HL-60/S4 treated with retinoic acid at 250 ng/mL for 4 days and 3 days (cell line): ENCODE results near the gene ADARB1.
"Not testable (repeated sequence)": the region's sequence is repeated elsewhere in the genome, so short reads cannot be mapped to it uniquely, and the experiment has no call there.

Experiments
- in situ Hi-C: fragments of 300-500 bp; cut with MboI; formaldehyde crosslinking; loops from 2 replicates; pipeline ENCODE4 v1.7.0; 2022; ENCODE audit warnings: low sequenced_read_pairs

The ADARB1 gene

GRCh38 chr21:45131537-45131999 is 57.2 kb downstream of the ADARB1 start:
- in situ Hi-C loops = no loop called here

DNA sequence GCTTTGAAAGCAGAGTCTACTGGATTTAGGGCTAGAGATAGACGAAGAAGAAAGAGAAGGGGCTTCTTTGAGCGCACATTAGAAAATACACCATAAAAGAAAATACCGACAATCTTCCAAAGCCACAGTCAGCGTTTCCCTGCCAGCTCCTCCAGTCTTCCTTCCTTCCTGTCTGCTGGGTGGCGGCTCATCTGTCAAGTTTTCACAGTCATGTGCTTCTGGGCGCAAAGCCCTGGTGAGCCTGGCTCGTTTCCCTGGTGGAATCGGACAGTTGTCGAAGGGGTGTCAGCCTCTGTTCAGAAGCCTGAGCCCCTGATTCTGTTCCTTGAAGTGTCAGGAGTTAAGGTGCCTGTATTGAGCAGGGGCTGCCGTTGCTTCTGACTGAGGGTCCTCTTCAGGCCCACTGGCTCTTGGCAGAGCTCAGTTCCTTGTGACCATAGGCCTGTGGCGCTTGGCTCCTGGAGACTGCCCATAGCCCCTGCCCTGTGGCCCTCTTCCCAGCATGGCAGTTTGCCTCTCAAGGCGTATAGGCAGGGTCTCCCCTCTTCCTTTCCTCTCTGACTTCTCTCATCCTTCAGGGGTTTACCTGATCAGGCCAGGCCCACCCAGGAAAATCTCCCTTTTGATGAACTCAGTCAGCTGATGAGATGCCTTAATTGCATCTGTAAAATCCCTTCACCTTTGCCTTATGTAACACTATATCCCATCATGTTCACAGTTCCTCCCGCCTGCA is 58.6 kb downstream of the ADARB1 start:
- in situ Hi-C loops = no loop called here

GRCh38 chr21:45133574-45134278 is 59.3 kb downstream of the ADARB1 start:
- in situ Hi-C loops = not testable (repeated sequence)

DNA sequence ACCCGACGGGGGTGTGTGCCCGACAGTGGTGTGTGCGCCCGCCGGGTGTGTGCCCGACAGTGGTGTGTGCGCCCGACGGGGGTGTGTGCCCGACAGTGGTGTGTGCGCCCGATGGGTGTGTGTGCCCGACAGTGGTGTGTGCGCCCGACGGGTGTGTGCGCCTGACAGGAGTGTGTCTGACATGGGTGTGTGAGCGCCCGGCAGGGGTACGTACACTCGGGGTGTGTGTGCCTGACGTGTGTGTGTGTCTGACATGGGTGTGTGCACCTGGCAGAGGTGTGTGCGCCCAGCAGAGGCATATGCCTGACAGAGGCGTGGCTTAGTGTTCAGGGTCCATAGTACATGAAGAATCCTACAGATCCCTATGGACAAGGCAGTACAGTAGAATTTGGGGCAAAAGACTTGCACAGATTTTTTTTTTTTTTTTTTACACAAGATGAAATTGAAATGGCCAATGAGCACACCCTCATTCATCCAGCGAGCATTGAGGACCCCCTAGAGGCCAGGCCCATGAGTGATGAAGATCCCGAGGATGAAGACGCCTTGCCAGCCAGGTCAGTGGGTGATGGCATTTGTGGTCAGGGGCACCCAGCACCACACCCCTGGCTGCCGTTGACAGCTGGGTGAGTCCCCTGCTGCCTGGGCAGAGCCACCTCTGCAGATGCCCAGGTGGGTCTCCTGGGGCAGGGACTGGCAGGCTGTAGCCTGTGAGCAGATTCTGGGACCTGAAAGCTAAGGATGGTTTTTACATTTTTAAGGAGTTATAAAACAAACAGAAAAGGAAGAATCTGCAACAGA is 60.1 kb downstream of the ADARB1 start:
- in situ Hi-C loops = loop anchor here (5.0 kb wide), 1 partner anchor 182 kb away; no protein-coding TSS in a partner anchor

DNA sequence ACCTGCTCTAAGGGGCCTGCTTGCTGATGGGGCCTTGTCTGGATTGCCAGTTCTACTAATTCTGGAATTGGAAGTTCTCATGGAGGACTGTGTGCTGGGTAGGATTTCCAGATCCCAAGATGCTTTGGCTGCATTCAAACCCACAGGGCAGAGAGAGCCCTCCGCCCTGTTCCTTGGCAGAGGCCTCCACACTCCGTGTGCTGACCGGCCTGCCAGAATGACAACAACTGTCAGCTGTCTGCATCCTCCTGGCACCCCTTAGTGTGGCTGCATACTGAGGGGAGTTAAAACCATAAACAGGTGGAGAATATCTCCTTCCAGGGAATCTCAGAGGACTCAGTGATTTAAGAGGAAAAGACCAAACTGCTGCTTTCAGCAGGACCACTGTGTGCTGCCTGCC is 60.7 kb downstream of the ADARB1 start:
- in situ Hi-C loops = loop anchor here (5.0 kb wide), 1 partner anchor 183 kb away; no protein-coding TSS in a partner anchor

- in situ Hi-C loops = loop anchor here (5.0 kb wide), 1 partner anchor 184 kb away; no protein-coding TSS in a partner anchor
Measured at GRCh38 chr21:45135868-45136267, 61.5 kb downstream of the ADARB1 start.

DNA sequence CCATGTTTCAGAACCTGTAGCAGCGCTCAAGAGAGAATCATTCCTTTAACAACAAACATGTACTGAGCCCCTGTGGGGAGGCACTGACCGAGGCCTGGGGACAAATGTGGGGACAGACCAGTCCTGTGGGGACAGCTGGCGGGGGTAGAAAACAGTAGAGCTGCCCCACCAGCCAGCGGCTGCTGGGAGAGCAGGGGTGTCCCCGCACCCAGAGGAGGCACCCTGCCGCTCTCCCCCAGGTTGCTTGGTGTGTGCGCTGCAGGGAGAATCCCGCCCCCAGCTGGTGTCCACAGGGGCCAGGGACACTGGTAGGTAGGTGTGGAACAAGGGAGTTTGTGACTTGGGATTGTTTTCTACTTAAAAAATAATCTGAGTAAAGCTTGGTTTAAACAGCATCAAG is 62.1 kb downstream of the ADARB1 start:
- in situ Hi-C loops = loop anchor here (5.0 kb wide), 1 partner anchor 184 kb away; no protein-coding TSS in a partner anchor

DNA sequence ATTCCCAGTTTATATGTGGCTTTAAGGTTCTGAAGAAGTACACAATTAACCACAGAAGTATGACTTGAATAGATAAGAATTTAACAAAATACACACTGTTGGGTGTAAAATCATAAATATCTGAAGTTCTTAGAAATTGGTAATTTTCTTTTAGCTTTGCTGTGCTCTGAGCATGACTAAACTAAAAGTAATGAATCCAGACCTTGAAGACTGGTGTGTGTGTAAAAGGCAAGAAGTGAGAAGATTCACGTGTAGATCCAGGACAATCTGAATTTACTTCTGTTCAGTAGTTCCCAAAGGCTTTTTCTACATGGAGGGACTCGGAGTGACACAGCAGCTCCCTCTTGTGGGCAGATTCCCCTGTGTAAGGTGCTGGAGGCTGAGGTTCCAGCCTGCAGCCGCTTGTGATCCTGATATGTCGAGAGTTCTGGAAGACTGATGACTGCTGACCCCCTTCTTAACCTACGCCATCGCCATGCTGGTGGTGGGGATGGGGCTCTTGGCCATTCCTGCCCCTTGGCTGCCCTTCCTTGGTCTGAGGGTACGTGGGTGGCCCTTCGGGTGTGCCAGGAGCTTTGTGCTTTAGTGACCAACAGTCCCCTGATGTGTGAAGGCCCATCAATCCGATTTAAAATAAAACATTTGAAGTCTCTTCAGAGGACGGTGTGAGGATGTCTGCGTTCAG is 62.7 kb downstream of the ADARB1 start:
- in situ Hi-C loops = loop anchor here (5.0 kb wide), 1 partner anchor 185 kb away; no protein-coding TSS in a partner anchor

- in situ Hi-C loops = loop anchor here (5.0 kb wide), 1 partner anchor 185 kb away; no protein-coding TSS in a partner anchor
Measured at GRCh38 chr21:45137612-45137937, 63.2 kb downstream of the ADARB1 start.

DNA sequence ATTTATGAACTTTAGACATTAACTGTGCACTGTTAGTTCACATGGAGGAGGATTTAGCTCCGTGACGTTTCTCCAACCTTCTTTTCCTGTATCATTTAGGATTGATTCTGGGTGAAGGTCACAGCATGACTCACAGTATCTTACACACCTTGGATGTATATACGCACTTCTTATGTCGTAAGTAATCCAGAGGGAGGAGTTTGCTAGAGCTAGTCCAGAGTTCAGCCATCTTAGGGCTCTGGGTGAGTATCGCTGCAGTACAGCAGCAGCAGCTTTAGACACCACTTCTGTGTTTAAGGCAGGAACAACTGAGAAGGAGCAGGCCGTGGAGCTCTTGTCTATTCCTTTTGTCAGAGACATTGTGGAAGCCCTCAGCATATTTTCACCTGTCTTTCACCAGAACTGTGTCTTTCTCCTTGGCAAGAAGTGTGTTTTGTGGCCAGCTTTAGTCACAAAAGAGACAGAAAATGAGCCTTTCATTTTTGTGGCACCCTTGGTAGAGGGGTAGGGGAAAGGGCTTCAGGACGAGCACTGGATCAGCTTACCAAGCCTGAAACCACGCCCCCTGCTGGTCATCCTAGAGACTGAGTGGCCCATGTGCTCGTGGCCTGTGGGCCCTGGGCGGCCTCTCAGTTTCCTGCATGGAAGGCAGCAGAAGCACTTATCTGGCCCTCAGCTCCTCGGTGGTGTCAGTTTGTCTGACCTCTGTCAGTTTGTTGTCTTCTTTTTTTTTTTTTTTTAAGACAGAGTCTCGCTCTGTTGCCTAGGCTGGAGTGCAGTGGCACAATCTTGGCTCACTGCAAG is 64.0 kb downstream of the ADARB1 start:
- in situ Hi-C loops = loop anchor here (5.0 kb wide), 1 partner anchor 186 kb away; no protein-coding TSS in a partner anchor

DNA sequence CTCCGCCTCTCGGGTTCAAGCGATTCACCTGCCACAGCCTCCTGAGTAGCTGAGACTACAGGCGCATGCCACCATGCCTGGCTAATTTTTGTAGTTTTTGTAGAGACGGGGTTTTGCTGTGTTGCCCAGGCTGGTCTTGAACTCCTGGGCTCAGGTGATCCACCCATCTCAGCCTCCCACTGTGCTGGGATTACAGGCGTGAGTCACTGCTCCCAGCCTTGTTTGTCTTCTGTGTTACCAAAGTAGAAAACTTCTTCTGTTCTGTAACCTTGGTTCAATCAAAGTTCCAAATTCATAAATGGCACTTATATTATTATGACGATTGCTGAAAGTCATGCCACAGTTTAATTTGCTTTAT is 64.6 kb downstream of the ADARB1 start:
- in situ Hi-C loops = loop anchor here (5.0 kb wide), 1 partner anchor 187 kb away; no protein-coding TSS in a partner anchor

DNA sequence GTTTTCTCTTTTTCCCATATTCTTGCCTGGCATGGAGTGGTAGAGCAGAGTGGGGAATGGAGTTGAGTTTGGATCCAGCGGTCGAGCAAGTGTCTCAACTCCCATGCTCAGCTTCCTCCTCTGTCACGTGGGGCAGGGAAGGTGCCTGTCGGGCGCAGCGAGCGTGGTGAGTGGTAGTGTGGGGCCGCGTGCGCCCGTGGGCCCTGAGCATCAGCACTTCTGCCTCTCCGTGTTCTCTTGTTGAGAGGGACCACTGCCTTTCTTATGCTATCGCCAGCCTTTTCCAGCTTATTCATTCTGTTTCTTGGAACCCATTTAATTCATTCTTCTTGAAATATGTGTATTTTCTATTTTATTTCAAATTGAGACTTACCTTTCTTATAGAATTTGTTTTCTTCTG is 65.1 kb downstream of the ADARB1 start:
- in situ Hi-C loops = loop anchor here (5.0 kb wide), 1 partner anchor 187 kb away; no protein-coding TSS in a partner anchor

- in situ Hi-C loops = loop anchor here (10.0 kb wide), 1 partner anchor 684 kb away; no protein-coding TSS in a partner anchor
Measured at GRCh38 chr21:45140346-45140940, 66.1 kb downstream of the ADARB1 start.

DNA sequence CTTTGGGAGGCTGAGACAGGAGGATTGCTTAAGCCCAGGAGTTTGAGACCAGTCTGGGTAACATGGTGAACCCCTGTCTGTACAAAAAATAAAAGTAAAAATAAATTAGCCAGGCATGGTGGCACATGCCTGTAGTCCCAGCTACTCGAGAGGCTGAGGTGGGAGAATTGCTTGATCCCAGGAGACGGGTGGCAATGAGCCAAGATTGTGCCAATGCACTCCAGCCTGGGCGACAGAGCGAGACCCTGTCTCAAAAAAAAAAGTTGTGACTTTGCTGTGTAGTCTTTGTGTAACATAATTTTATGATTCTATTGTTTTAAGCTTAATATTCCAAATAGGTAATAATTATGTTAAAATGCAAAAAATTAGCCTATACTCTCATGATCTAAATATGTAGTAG is 66.6 kb downstream of the ADARB1 start:
- in situ Hi-C loops = loop anchor here (10.0 kb wide), 1 partner anchor 684 kb away; no protein-coding TSS in a partner anchor

DNA sequence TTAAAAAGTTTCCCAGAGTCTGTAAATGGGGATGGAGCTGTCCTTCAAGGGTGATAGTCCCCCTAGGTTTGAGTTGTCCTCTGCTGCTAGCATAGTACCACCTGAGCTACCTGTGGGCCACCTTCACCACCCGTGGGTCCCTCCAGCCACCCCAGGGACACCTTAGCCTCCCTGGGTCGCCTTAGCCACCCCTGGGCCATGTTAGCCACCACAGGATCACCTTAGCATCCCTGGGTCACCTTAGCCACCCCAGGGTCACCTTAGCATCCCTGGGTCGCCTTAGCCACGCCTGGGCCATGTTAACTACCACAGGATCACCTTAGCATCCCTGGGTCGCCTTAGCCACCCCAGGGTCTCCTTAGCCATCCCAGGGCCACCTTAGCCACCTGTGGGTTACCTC is 67.1 kb downstream of the ADARB1 start:
- in situ Hi-C loops = loop anchor here (10.0 kb wide), 1 partner anchor 683 kb away; no protein-coding TSS in a partner anchor

DNA sequence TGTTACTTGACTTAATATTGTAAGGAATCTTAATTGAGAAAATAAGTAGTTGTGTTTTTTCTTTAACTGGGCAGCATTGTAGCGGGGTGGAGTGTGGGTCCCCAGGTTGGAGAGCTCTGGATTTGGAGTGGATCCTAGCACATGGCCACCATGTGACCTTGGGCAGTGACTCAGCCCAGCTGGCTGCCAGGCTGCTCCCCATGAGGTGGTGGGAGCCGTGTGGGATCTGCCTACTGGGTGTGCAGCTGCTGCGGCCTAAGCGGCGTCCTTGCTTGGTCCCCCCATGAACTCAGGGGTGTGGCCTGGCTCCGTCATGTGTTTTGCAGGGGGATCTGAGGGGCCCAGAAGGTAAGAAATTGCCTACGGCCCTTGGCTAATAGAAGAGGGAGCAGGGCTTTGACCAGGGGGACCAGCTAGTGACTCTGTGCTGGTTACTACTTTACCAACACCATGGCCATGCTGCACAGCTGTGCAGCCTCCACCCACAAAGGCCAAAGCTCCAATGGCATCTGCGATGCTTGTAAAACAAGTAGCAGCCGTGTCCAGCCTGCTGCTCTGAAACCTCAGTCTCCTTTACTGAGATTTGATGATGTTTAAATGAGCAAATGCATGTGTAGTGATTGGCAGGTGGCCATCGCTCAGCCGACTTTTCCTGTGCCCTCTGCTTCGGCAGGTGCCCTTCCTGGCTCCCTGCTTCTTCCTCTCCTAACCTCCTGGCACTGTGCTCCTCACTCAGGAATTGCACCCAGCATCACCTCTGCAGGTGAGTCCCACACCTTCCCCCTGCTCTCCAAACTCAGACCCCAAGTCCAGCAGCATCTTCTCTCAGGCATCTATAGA is 68.3 kb downstream of the ADARB1 start:
- in situ Hi-C loops = loop anchor here (10.0 kb wide), 1 partner anchor 682 kb away; no protein-coding TSS in a partner anchor

- in situ Hi-C loops = loop anchor here (10.0 kb wide), 1 partner anchor 681 kb away; no protein-coding TSS in a partner anchor
Measured at GRCh38 chr21:45143855-45144254, 69.5 kb downstream of the ADARB1 start.

DNA sequence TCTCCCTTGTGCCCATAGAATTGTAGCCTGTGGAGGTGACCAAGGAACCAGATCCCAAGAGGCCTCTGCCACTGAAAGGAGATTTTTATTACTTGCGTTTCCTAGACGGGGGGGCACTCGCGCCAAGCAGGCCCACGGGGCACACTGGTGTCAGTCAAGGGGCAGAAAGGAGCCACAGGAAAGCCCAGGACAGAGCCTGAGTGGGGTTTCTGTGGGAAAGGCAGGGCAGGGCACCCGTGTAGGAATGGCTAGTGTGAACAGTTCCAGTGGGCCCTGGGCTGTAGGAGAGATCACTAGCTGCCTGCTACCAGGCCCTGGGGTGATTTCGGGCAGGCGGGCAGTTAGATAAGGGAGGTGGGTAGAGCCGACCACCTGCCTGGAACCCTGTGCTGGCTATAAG is 70.8 kb downstream of the ADARB1 start:
- in situ Hi-C loops = loop anchor here (10.0 kb wide), 1 partner anchor 680 kb away; no protein-coding TSS in a partner anchor
